Natural killer cell (primary cell): ENCODE data around the gene PLEKHA7. TPM values are rescaled to one million over a fixed set of nuclear protein-coding genes. Genes with fewer than 3 reads are reported as not detected.

Source experiments
- ATAC-seq, 3 donors: fragments of 150-1000 bp in 2 of 3; fragments of 200-7000 bp in 1 of 3; cut with Tn5 transposase; 1 replicate in 1 of 3; 2 replicates in 2 of 3; pipeline ENCODE4 v1.10.0; 2021; ENCODE audit warnings: mild to moderate bottlenecking in 2 of 3, moderate library complexity in 2 of 3
- DNase-seq, 2 donors: peaks; one replicate each; pipeline versions ENCODE4 v3.0.0 to v3.0.0-alpha.2; 2013 to 2021; ENCODE audit warnings: mixed read lengths in 1 of 2
- H3K27ac ChIP-seq: one replicate; pipeline ENCODE4 v1.5.1; 2013; ENCODE audit warnings: mild to moderate bottlenecking, low read length
- H3K27me3 ChIP-seq: one replicate; pipeline ENCODE4 v1.6.1; 2013; ENCODE audit warnings: low read length; ENCODE audit not compliant: control insufficient read depth, insufficient read depth
- H3K36me3 ChIP-seq: one replicate; pipeline ENCODE4 v1.6.1; 2013; ENCODE audit warnings: low read length; ENCODE audit not compliant: control insufficient read depth, insufficient read depth
- H3K4me1 ChIP-seq: one replicate; pipeline ENCODE4 v1.6.1; 2013; ENCODE audit warnings: low read length; ENCODE audit not compliant: control insufficient read depth, insufficient read depth
- H3K4me3 ChIP-seq: one replicate; pipeline ENCODE4 v1.5.1; 2013; ENCODE audit warnings: low read length
- H3K9me3 ChIP-seq: one replicate; pipeline ENCODE4 v1.6.1; 2013; ENCODE audit warnings: low read length; ENCODE audit not compliant: control insufficient read depth, insufficient read depth
- H3K27ac Mint-ChIP-seq, 2 donors: one replicate each; pipeline ENCODE4 v1.8.0; 2022; ENCODE audit warnings: mild to moderate bottlenecking in 2 of 2, mixed read lengths in 2 of 2, moderate library complexity in 1 of 2
- H3K27me3 Mint-ChIP-seq, 2 donors: one replicate each; pipeline ENCODE4 v1.8.0; 2022; ENCODE audit warnings: low read depth in 2 of 2, mixed read lengths in 2 of 2
- H3K36me3 Mint-ChIP-seq: one replicate; pipeline ENCODE4 v1.8.0; 2022; ENCODE audit warnings: mixed read lengths
- H3K4me1 Mint-ChIP-seq, 2 donors: one replicate each; pipeline ENCODE4 v1.8.0; 2022; ENCODE audit warnings: mixed read lengths in 2 of 2
- H3K4me3 Mint-ChIP-seq: one replicate; pipeline ENCODE4 v1.8.0; 2022; ENCODE audit warnings: mild to moderate bottlenecking, moderate library complexity, mixed read lengths
- H3K9me3 Mint-ChIP-seq, 2 donors: one replicate each; pipeline ENCODE4 v1.8.0; 2022; ENCODE audit warnings: mixed read lengths in 2 of 2
- CTCF ChIP-seq: fragments of 200-600 bp; IDR thresholded peaks from one replicate; pipeline ENCODE4 v1.8.0; 2022; ENCODE audit warnings: antibody characterized with exemption
- WGBS: methylation state at CpG from one replicate; pipeline ENCODE4 v1.1.7; 2013; ENCODE audit warnings: missing lambda C conversion rate; ENCODE audit not compliant: insufficient coverage; 5-methylcytosine and 5-hydroxymethylcytosine counted together
- intact Hi-C: fragments of 100-400 bp; cut with micrococcal nuclease; formaldehyde crosslinking; loops from one replicate; pipeline ENCODE4 v1.14.2; 2022
- total RNA-seq, 4 donors: library from RNA; stranded (reverse); fragments of 120-200 nt in 1 of 4; gene quantifications; one replicate each; pipeline versions ENCODE4 v1.2.3 to v1.2.4, GENCODE V29; 2013 to 2022

Gene PLEKHA7
- total RNA-seq, 3 donors from 2014 or later (not counting 1 experiment from before 2014, with no cell fraction given), result 1.00 to 2.5 (median 1.3) TPM

- Mint-ChIP-seq H3K36me3 (no peaks in the 10 kb centered on the region), H3K27ac (no peak overlapping the region), H3K9me3 (no peaks in the 10 kb centered on the region), H3K27me3 (no peaks in the 10 kb centered on the region), H3K4me1 (no peaks in the 10 kb centered on the region), H3K4me3 (no peak overlapping the region)
- no peaks in the 10 kb centered on the region for H3K36me3 ChIP-seq
- ATAC-seq (no peak), DNase-seq (no peak)
- H3K4me3 ChIP-seq, result no peak overlapping the region
- WGBS, result 90% methylated on average over 2 of the region's 3 CpGs
- intact Hi-C loops, result no loop called here
- no peaks in the 10 kb centered on the region for H3K4me1 ChIP-seq
- H3K27ac ChIP-seq, result no peak overlapping the region
- no peak for TF ChIP-seq CTCF
- no peaks in the 10 kb centered on the region for H3K9me3 ChIP-seq
- H3K27me3 ChIP-seq, result no peaks in the 10 kb centered on the region
These were observed 236.6 kb downstream of the PLEKHA7 start for GRCh38 chr11:16777613-16777975.

DNA sequence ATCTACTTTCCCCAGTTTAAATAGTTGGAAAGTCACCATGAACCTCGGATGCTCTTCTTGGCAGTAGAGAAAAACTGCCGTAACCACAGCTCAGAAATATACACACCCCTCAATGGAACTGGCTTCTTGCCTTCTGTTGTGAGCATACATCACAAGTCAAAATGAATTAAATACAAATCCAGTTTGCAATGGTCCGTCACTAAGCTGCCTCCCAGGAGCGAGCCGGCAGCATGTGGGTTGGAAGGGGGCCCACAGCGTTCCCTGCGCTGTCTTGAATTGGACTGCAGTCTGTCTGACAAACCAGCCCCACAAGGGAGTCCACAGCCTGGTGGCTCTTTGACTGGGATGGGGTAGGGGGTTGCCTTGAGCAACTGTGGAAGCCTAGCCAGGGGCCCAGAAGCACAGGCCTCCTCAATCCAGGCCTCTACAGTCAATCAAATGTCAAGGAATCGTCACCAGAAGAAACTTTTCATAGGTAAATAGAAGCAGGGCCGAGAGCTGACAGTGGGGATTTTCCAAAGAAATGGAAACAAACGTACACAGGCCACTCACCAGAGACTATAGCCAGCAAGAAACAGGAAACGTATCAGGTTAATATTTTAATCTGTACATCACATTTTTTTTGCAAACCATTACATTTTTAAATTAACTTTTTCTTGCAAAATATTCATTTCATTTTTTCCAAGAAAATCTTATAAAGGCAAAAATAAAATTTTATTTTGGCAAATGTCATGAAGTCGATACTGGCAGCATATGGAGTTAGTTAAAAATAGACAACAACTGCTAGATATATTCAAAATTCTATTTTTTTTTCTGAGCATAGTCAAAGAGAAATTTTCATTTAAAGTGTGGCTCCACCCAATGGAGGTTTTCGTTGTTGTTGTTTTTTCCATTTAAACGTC, 237.3 kb downstream of the PLEKHA7 start:
- ATAC-seq (no peak), DNase-seq (no peak)
- intact Hi-C loops, result no loop called here
- Histone ChIP-seq H3K27me3 (no peaks in the 10 kb centered on the region), H3K4me3 (no peak overlapping the region), H3K9me3 (no peaks in the 10 kb centered on the region), H3K4me1 (no peaks in the 10 kb centered on the region), H3K27ac (no peak overlapping the region), H3K36me3 (no peaks in the 10 kb centered on the region)
- Mint-ChIP-seq H3K27me3 (peaks cover 0 to 6% of the 10 kb centered on the region in 2 donors), H3K4me1 (no peaks in the 10 kb centered on the region), H3K36me3 (no peaks in the 10 kb centered on the region), H3K27ac (no peak overlapping the region), H3K4me3 (no peak overlapping the region), H3K9me3 (no peaks in the 10 kb centered on the region)
- WGBS, result 82% methylated on average over 11 of the region's 14 CpGs
- no peak for TF ChIP-seq CTCF

- Mint-ChIP-seq H3K4me3 (no peak overlapping the region), H3K4me1 (no peaks in the 10 kb centered on the region), H3K36me3 (no peaks in the 10 kb centered on the region), H3K27me3 (peaks cover 0 to 10% of the 10 kb centered on the region in 2 donors), H3K27ac (no peak overlapping the region), H3K9me3 (no peaks in the 10 kb centered on the region)
- Histone ChIP-seq H3K27ac (no peak overlapping the region), H3K4me3 (no peak overlapping the region), H3K36me3 (no peaks in the 10 kb centered on the region), H3K4me1 (no peaks in the 10 kb centered on the region), H3K27me3 (no peaks in the 10 kb centered on the region), H3K9me3 (no peaks in the 10 kb centered on the region)
- TF ChIP-seq CTCF, result no peak
- 90% methylated on average over 15 of the region's 16 CpGs for WGBS
- DNase-seq, result no peak
- intact Hi-C loops, result no loop called here
- ATAC-seq, result no peak
These were observed 238.5 kb downstream of the PLEKHA7 start for GRCh38 chr11:16775614-16776283.
